GM23338 (cell line): ENCODE data around the gene BTBD9. TPM values are rescaled to one million over a fixed set of nuclear protein-coding genes. Genes with fewer than 3 reads are reported as not detected.
A peak's percentile ranks its signal among the peaks of the same experiment; 100 is the strongest.

Source experiments
- ATAC-seq: fragments of 200-7000 bp; cut with Tn5 transposase; 3 replicates; pipeline ENCODE4 v1.9.1; 2020
- DNase-seq: peaks from one replicate; pipeline ENCODE4 v3.0.0-alpha.2; 2015; ENCODE audit warnings: low spot score
- H2AFZ ChIP-seq: fragments of 200-600 bp; sonication (generic); 2 replicates; pipeline ENCODE4 v1.8.0; 2016; ENCODE audit warnings: antibody characterized with exemption, mild to moderate bottlenecking, moderate library complexity
- H3F3A ChIP-seq: fragments of 200-600 bp; sonication (generic); replicated peaks from 2 replicates; pipeline ENCODE4 v1.8.0; 2017; ENCODE audit warnings: antibody characterized with exemption, mixed run types, low read depth
- H3K27ac ChIP-seq: fragments of 200-600 bp; sonication (generic); 2 replicates; pipeline ENCODE4 v1.6.1; 2016; ENCODE audit warnings: low read depth
- H3K27me3 ChIP-seq: fragments of 200-600 bp; sonication (generic); 2 replicates; pipeline ENCODE4 v1.8.0; 2016; ENCODE audit warnings: mild to moderate bottlenecking, mixed run types, moderate library complexity; ENCODE audit not compliant: insufficient read depth
- H3K36me3 ChIP-seq: fragments of 200-600 bp; sonication (generic); 2 replicates; pipeline ENCODE4 v1.8.0; 2016; ENCODE audit warnings: mild to moderate bottlenecking; ENCODE audit not compliant: insufficient read depth
- H3K4me1 ChIP-seq: fragments of 200-600 bp; sonication (generic); 2 replicates; pipeline ENCODE4 v1.8.0; 2016; ENCODE audit warnings: mild to moderate bottlenecking, moderate library complexity; ENCODE audit not compliant: insufficient read depth
- H3K4me2 ChIP-seq: fragments of 200-600 bp; sonication (generic); 2 replicates; pipeline ENCODE4 v1.7.1; 2017; ENCODE audit warnings: mixed run types
- H3K4me3 ChIP-seq: fragments of 200-600 bp; sonication (generic); 2 replicates; pipeline ENCODE4 v1.6.1; 2016; ENCODE audit warnings: mixed run types
- H3K79me2 ChIP-seq: fragments of 200-600 bp; sonication (generic); replicated peaks from 2 replicates; pipeline ENCODE4 v1.8.0; 2017; ENCODE audit warnings: mild to moderate bottlenecking; ENCODE audit not compliant: insufficient read depth
- H3K9me2 ChIP-seq: fragments of 200-600 bp; sonication (generic); 2 replicates; pipeline ENCODE4 v1.8.0; 2017; ENCODE audit not compliant: insufficient read depth
- H4K20me1 ChIP-seq: fragments of 200-600 bp; sonication (generic); replicated peaks from 2 replicates; pipeline ENCODE4 v1.8.0; 2017; ENCODE audit warnings: mild to moderate bottlenecking; ENCODE audit not compliant: insufficient read depth
- H3K27ac Mint-ChIP-seq: 2 replicates; pipeline ENCODE4 v1.8.0; 2020; ENCODE audit warnings: inconsistent platforms, mild to moderate bottlenecking, moderate library complexity, mixed read lengths
- H3K27me3 Mint-ChIP-seq: 3 replicates; pipeline ENCODE4 v1.8.0; 2022; ENCODE audit warnings: low read depth, mild to moderate bottlenecking, moderate library complexity, mixed read lengths, inconsistent platforms; ENCODE audit not compliant: insufficient read depth, poor library complexity
- H3K36me3 Mint-ChIP-seq: 3 replicates; pipeline ENCODE4 v1.8.0; 2021; ENCODE audit warnings: low read depth, mild to moderate bottlenecking, inconsistent platforms, moderate library complexity, mixed read lengths
- H3K4me1 Mint-ChIP-seq: 3 replicates; pipeline ENCODE4 v1.8.0; 2020; ENCODE audit warnings: mild to moderate bottlenecking, inconsistent platforms, mixed read lengths
- H3K4me3 Mint-ChIP-seq: 3 replicates; pipeline ENCODE4 v1.8.0; 2021; ENCODE audit warnings: moderate library complexity, mild to moderate bottlenecking, inconsistent platforms, mixed read lengths
- H3K9me3 Mint-ChIP-seq: 3 replicates; pipeline ENCODE4 v1.8.0; 2020; ENCODE audit warnings: moderate library complexity, mild to moderate bottlenecking, inconsistent platforms, mixed read lengths
- EZH2 ChIP-seq: fragments of 200-600 bp; sonication (generic); IDR thresholded peaks from one replicate; pipeline ENCODE4 v1.8.0; 2017; ENCODE audit warnings: antibody characterized with exemption, mild to moderate bottlenecking, low read depth; ENCODE audit not compliant: unreplicated experiment
- EZH2phosphoT487 ChIP-seq: fragments of 200-600 bp; sonication (generic); IDR thresholded peaks from one replicate; pipeline ENCODE4 v1.8.1; 2018; ENCODE audit warnings: antibody characterized with exemption; ENCODE audit not compliant: unreplicated experiment
- NANOG ChIP-seq: IDR thresholded peaks from 2 replicates; pipeline ENCODE4 v1.6.1; 2016; ENCODE audit warnings: antibody characterized with exemption, borderline replicate concordance
- REST ChIP-seq: IDR thresholded peaks from one replicate; pipeline ENCODE4 v1.6.1; 2018; ENCODE audit warnings: antibody characterized with exemption; ENCODE audit not compliant: unreplicated experiment
- ZNF462 ChIP-seq: fragments of 250-450 bp; sonication (Bioruptor Pico); IDR thresholded peaks from 2 replicates; pipeline ENCODE4 v1.5.0; 2020; ENCODE audit warnings: mild to moderate bottlenecking, moderate library complexity
- polyA plus RNA-seq: library from polyadenylated mRNA; unstranded; fragments of >200 nt; fragmentation: Nextera tagmentation; extraction: Ambion mirVana; gene quantifications from 2 replicates; pipeline ENCODE4 v1.2.1, GENCODE V29; 2016
- total RNA-seq: library from RNA; depleted of rRNA; stranded (reverse); fragments of >200 nt; shearing (Covaris generic); gene quantifications from 2 replicates; pipeline ENCODE4 v1.2.3, GENCODE V29; 2014

Gene BTBD9
- total and polyA plus RNA-seq, 2 experiments from 2014 or later: 4.2 to 5.3 TPM

- no peak for TF ChIP-seq ZNF462 (CRISPR knock-in tag)
- no peak for TF ChIP-seq NANOG
- TF ChIP-seq REST: no peak
Observed at GRCh38 chr6:38352636-38353035, 287.1 kb downstream of the BTBD9 start (continued).

GRCh38 chr6:38350942-38351341 lies 288.8 kb downstream of the BTBD9 start:
- DNase-seq: peak; percentile 22
- Histone ChIP-seq H3K4me3 (no peak overlapping the region), H2AFZ (no peak overlapping the region), H3K4me2 (no peak overlapping the region), H3K79me2 (no peaks in the 10 kb centered on the region), H3F3A (no peaks in the 10 kb centered on the region), H4K20me1 (no peaks in the 10 kb centered on the region), H3K27ac (0 out of 2 replicates have a peak overlapping the region, but pooled peaks have one; percentile 22), H3K9me2 (no peaks in the 10 kb centered on the region), H3K27me3 (no peaks in the 10 kb centered on the region), H3K36me3 (no peaks in the 10 kb centered on the region), H3K4me1 (0 out of 2 replicates have a peak, but pooled peaks cover 6% of the 10 kb centered on the region)
- ATAC-seq: peak; percentile 35
- no peak overlapping the region for H3K27ac Mint-ChIP-seq
- no peaks in the 10 kb centered on the region for H3K36me3 Mint-ChIP-seq
- no peaks in the 10 kb centered on the region for H3K27me3 Mint-ChIP-seq
- no peak overlapping the region for H3K4me3 Mint-ChIP-seq
- no peaks in the 10 kb centered on the region for H3K9me3 Mint-ChIP-seq
- H3K4me1 Mint-ChIP-seq: peaks cover 36% of the 10 kb centered on the region
- TF ChIP-seq ZNF462 (CRISPR knock-in tag): no peak
- no peak for TF ChIP-seq EZH2
- TF ChIP-seq EZH2phosphoT487: no peak
- no peak for TF ChIP-seq NANOG
